H1 (cell line): ENCODE measurements around the gene UBQLN3. TPM values are rescaled to one million over a fixed set of nuclear protein-coding genes. Genes with fewer than 3 reads are reported as not detected.

Source experiments
- CTCF ChIA-PET: fragments of 300-600 bp; sonication (Branson Sonifier 250); formaldehyde crosslinking; loops from one replicate; lab custom pipeline; 2021; ENCODE audit not compliant: partially characterized antibody; lab: Charles Lee
- POLR2A ChIA-PET: fragments of 300-600 bp; sonication (Branson Sonifier 250); formaldehyde crosslinking; loops from one replicate; lab custom pipeline; 2021; ENCODE audit warnings: inconsistent platforms; ENCODE audit not compliant: partially characterized antibody; lab: Charles Lee
- DNase-seq, 2 experiments: peaks; one replicate each; pipeline versions ENCODE4 v3.0.0 to v3.0.0-alpha.2; 2010 to 2022; ENCODE audit warnings: low spot score in 2 of 2, low read depth in 1 of 2, mixed read lengths in 1 of 2
- FAIRE-seq: peaks from 2 replicates; lab custom pipeline; 2011; peaks lifted over from hg19 to GRCh38; lab: Jason Lieb, UNC
- H2AFZ ChIP-seq: 2 replicates; pipeline ENCODE4 v1.8.1; 2012; ENCODE audit warnings: low read length, inconsistent platforms
- H2AK5ac ChIP-seq: 2 replicates; pipeline ENCODE4 v1.6.1; 2013; ENCODE audit warnings: low read depth, low read length
- H2BK120ac ChIP-seq: replicated peaks from 2 replicates; pipeline ENCODE3; 2013; ENCODE audit warnings: low read depth, low read length, inconsistent platforms
- H2BK12ac ChIP-seq: 2 replicates; pipeline ENCODE4 v1.6.1; 2013; ENCODE audit warnings: low read depth, low read length
- H2BK15ac ChIP-seq: 2 replicates; pipeline ENCODE4 v1.6.1; 2013; ENCODE audit warnings: low read length
- H2BK20ac ChIP-seq: 2 replicates; pipeline ENCODE4 v1.6.1; 2013; ENCODE audit warnings: low read length
- H2BK5ac ChIP-seq: 2 replicates; pipeline ENCODE4 v1.6.1; 2013; ENCODE audit warnings: low read depth, low read length
- H3K14ac ChIP-seq: 2 replicates; pipeline ENCODE4 v1.6.1; 2013; ENCODE audit warnings: inconsistent platforms; ENCODE audit not compliant: insufficient read length
- H3K18ac ChIP-seq: 2 replicates; pipeline ENCODE4 v1.6.1; 2013; ENCODE audit warnings: low read length; ENCODE audit errors: extremely low read depth
- H3K23ac ChIP-seq: 2 replicates; pipeline ENCODE4 v1.6.1; 2013; ENCODE audit warnings: inconsistent platforms; ENCODE audit not compliant: insufficient read length
- H3K23me2 ChIP-seq: 2 replicates; pipeline ENCODE4 v1.6.1; 2013; ENCODE audit warnings: low read depth, low read length
- H3K27ac ChIP-seq: 2 replicates; pipeline ENCODE4 v1.6.1; 2011; ENCODE audit warnings: low read depth, low read length, inconsistent platforms
- H3K27me3 ChIP-seq, 4 experiments: replicated peaks in 1 of 4; 1 replicate in 1 of 4; 2 replicates in 3 of 4; pipeline versions ENCODE4 v1.6.1 to v1.8.1; 2011 to 2013; ENCODE audit warnings: low read length in 3 of 4, mild to moderate bottlenecking in 3 of 4, inconsistent platforms in 2 of 4, mixed read lengths in 2 of 4, moderate library complexity in 1 of 4; ENCODE audit not compliant: control insufficient read depth in 3 of 4, insufficient read depth in 3 of 4; ENCODE audit errors: extremely low read depth in 1 of 4
- H3K36me3 ChIP-seq, 4 experiments: 2 replicates each; pipeline versions ENCODE4 v1.6.1 to v1.8.1; 2011 to 2013; ENCODE audit warnings: mild to moderate bottlenecking in 4 of 4, low read length in 3 of 4, moderate library complexity in 2 of 4, control low read depth in 1 of 4, inconsistent platforms in 1 of 4; ENCODE audit not compliant: insufficient read depth in 4 of 4, control insufficient read depth in 2 of 4
- H3K4ac ChIP-seq: replicated peaks from 2 replicates; pipeline ENCODE3; 2013; ENCODE audit warnings: low read length, low read depth, mixed read lengths, inconsistent platforms; ENCODE audit not compliant: insufficient read length
- H3K4me1 ChIP-seq, 4 experiments: replicated peaks in 1 of 4; 1 replicate in 1 of 4; 2 replicates in 3 of 4; pipeline versions ENCODE4 v1.6.1 to v1.8.1; 2011 to 2013; ENCODE audit warnings: low read length in 3 of 4, inconsistent platforms in 2 of 4, mixed read lengths in 1 of 4; ENCODE audit not compliant: insufficient read depth in 4 of 4, control insufficient read depth in 3 of 4
- H3K4me2 ChIP-seq, 2 experiments: 2 replicates each; pipeline versions ENCODE4 v1.6.1 to v1.8.1; 2011 to 2013; ENCODE audit warnings: low read depth in 2 of 2, low read length in 2 of 2, control low read depth in 1 of 2, inconsistent platforms in 1 of 2, mild to moderate bottlenecking in 1 of 2; ENCODE audit not compliant: insufficient read depth in 1 of 2
- H3K4me3 ChIP-seq, 4 experiments: fragments of 200-600, 300-600 bp in 1 of 4; sonication (generic), shearing (Covaris generic), sonication (Bioruptor Twin) in 1 of 4; 2 replicates each; pipeline versions ENCODE4 v1.5.1 to v1.8.1; 2011 to 2016; ENCODE audit warnings: low read length in 4 of 4, low read depth in 3 of 4, control low read depth in 2 of 4, inconsistent platforms in 2 of 4, mild to moderate bottlenecking in 2 of 4, mixed read lengths in 1 of 4, moderate library complexity in 1 of 4; ENCODE audit not compliant: insufficient read depth in 2 of 4; ENCODE audit errors: extremely low read depth in 1 of 4
- H3K56ac ChIP-seq: replicated peaks from 2 replicates; pipeline ENCODE3; 2013; ENCODE audit warnings: low read depth, mild to moderate bottlenecking, mixed read lengths, low read length, inconsistent platforms; ENCODE audit not compliant: insufficient read length
- H3K79me1 ChIP-seq: 2 replicates; pipeline ENCODE4 v1.6.1; 2013; ENCODE audit warnings: low read depth, low read length, control low read depth
- H3K79me2 ChIP-seq, 2 experiments: 2 replicates each; pipeline versions ENCODE4 v1.6.1 to v1.8.1; 2012 to 2013; ENCODE audit warnings: low read length in 2 of 2, mild to moderate bottlenecking in 2 of 2, inconsistent platforms in 1 of 2; ENCODE audit not compliant: insufficient read depth in 2 of 2, control insufficient read depth in 1 of 2
- H3K9ac ChIP-seq, 4 experiments: replicated peaks in 1 of 4; 1 replicate in 1 of 4; 2 replicates in 3 of 4; pipeline versions ENCODE4 v1.6.1 to v1.8.1; 2011 to 2013; ENCODE audit warnings: low read depth in 3 of 4, low read length in 3 of 4, control low read depth in 2 of 4, mild to moderate bottlenecking in 2 of 4, moderate library complexity in 2 of 4, inconsistent platforms in 1 of 4; ENCODE audit errors: extremely low read depth in 1 of 4
- H3K9me3 ChIP-seq, 2 experiments: 2 replicates each; pipeline versions ENCODE4 v1.6.1 to v1.8.1; 2012 to 2013; ENCODE audit warnings: mild to moderate bottlenecking in 2 of 2, moderate library complexity in 2 of 2, control low read depth in 1 of 2, inconsistent platforms in 1 of 2, low read depth in 1 of 2, low read length in 1 of 2, mixed read lengths in 1 of 2; ENCODE audit not compliant: insufficient read depth in 2 of 2
- H4K20me1 ChIP-seq, 2 experiments: replicated peaks in 1 of 2; 2 replicates each; pipeline versions ENCODE3 to v1.8.1; 2011 to 2013; ENCODE audit warnings: inconsistent platforms in 2 of 2, low read length in 2 of 2, mild to moderate bottlenecking in 1 of 2; ENCODE audit not compliant: insufficient read depth in 2 of 2, control insufficient read depth in 1 of 2
- H4K5ac ChIP-seq: 2 replicates; pipeline ENCODE4 v1.6.1; 2013; ENCODE audit warnings: low read length, low read depth, mixed read lengths, inconsistent platforms; ENCODE audit not compliant: insufficient read length
- H4K8ac ChIP-seq: 2 replicates; pipeline ENCODE4 v1.8.0; 2013; ENCODE audit warnings: mild to moderate bottlenecking, moderate library complexity, low read length, inconsistent platforms; ENCODE audit not compliant: insufficient read depth; ENCODE audit errors: extremely low read depth
- H4K91ac ChIP-seq: replicated peaks from 2 replicates; pipeline ENCODE3; 2013; ENCODE audit warnings: low read length, mixed read lengths, inconsistent platforms; ENCODE audit not compliant: insufficient read length
- HDAC6 ChIP-seq: IDR thresholded peaks from one replicate; pipeline ENCODE4 v1.7.1; 2012; ENCODE audit warnings: low read depth, mild to moderate bottlenecking, inconsistent platforms, low read length, moderate library complexity
- JUN ChIP-seq: IDR thresholded peaks from 2 replicates; pipeline ENCODE4 v1.6.1; 2011; ENCODE audit warnings: low read depth, mild to moderate bottlenecking, improper control_type of control experiment, low read length
- KDM1A ChIP-seq: fragments of 200-600, 300-600 bp; sonication (generic); IDR thresholded peaks from 2 replicates; pipeline ENCODE4 v1.7.1; 2016; ENCODE audit warnings: mild to moderate bottlenecking, low read length, borderline replicate concordance
- MAX ChIP-seq: IDR thresholded peaks from 2 replicates; pipeline ENCODE4 v1.6.1; 2012; ENCODE audit warnings: inconsistent platforms
- PHF8 ChIP-seq: fragments of 200-600 bp; sonication (generic); conservative IDR thresholded peaks from 2 replicates; pipeline ENCODE4 v1.7.1; 2012; ENCODE audit warnings: low read depth, mild to moderate bottlenecking, inconsistent platforms, low read length, moderate library complexity
- POLR2A ChIP-seq, 2 experiments: IDR thresholded peaks; 1 replicate in 1 of 2; 2 replicates in 1 of 2; pipeline ENCODE4 v1.6.1; 2011; ENCODE audit warnings: low read depth in 2 of 2, low read length in 2 of 2, mild to moderate bottlenecking in 2 of 2; ENCODE audit errors: control extremely low read depth in 1 of 2
- SIRT6 ChIP-seq: IDR thresholded peaks from one replicate; pipeline ENCODE4 v1.7.1; 2012; ENCODE audit warnings: low read length, inconsistent platforms
- polyA plus RNA-seq, 7 experiments: library from polyadenylated mRNA; depleted of rRNA in 3 of 7; stranded (reverse) in 5 of 7; unstranded in 2 of 7; fragments of >200 nt in 5 of 7; fragments of 200-250 nt in 2 of 7; gene quantifications; 1 replicate in 5 of 7; 2 replicates in 1 of 7; 4 replicates in 1 of 7; pipeline versions ENCODE4 v1.2.1 to v1.2.3, GENCODE V29; 2011 to 2013; ENCODE audit warnings: missing spikeins in 2 of 7, mixed read lengths in 2 of 7
- total RNA-seq: library from RNA; stranded (reverse); fragmentation: NEBNext Ultra II Directional; extraction: Animal tissue kit (Norgen Biotek cat#: 25700); gene quantifications from 2 replicates; pipeline ENCODE4 v1.2.1, GENCODE V29; 2021
- TF ChIP-seq, protein P1 (sequence below): IDR thresholded peaks from 2 replicates; pipeline ENCODE4 v1.6.1; 2012; ENCODE audit warnings: low read length, inconsistent platforms
- TF ChIP-seq, protein P2 (sequence below): IDR thresholded peaks from 2 replicates; pipeline ENCODE4 v1.6.1; 2011; ENCODE audit warnings: low read depth, mild to moderate bottlenecking, low read length; ENCODE audit not compliant: insufficient read depth

The UBQLN3 gene
- total and polyA plus RNA-seq, 2 of the 8 experiments (the other 6 are each of a cell fraction or from before 2014, with no cell fraction given): not detected

DNA sequence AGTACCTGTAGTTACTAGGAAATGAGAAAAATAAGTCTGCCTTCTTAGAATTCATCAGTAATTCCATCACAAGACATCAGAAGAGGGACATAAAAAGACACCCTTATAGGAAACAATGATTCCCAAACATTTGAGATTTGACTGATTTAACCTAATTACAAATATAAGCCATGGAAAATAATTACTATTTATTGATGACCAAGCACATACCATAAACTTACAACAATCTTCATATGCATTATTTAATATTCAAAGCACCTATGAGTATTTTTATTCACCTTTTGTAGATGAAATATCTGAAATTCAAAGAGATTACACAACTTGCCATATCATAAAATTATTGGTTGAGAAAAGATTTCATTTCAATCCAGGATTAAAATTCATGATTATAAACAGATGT lies 35.8 kb downstream of the UBQLN3 start:
- H4K5ac ChIP-seq: no peak overlapping the region
- FAIRE-seq: no peak
- no peak overlapping the region for H2BK5ac ChIP-seq
- no peak overlapping the region for H3K56ac ChIP-seq
- H4K91ac ChIP-seq: no peak overlapping the region
- no peak overlapping the region for H3K27ac ChIP-seq
- H2AK5ac ChIP-seq: no peak overlapping the region
- H3K4me2 ChIP-seq: no peak overlapping the region
- no peak overlapping the region for H3K14ac ChIP-seq
- H3K4ac ChIP-seq: no peak overlapping the region
- TF ChIP-seq SIRT6: no peak
- TF ChIP-seq KDM1A: no peak
- TF ChIP-seq JUN: no peak
- no peak for TF ChIP-seq MAX
- no peak for TF ChIP-seq HDAC6
- TF ChIP-seq, protein P1, sequence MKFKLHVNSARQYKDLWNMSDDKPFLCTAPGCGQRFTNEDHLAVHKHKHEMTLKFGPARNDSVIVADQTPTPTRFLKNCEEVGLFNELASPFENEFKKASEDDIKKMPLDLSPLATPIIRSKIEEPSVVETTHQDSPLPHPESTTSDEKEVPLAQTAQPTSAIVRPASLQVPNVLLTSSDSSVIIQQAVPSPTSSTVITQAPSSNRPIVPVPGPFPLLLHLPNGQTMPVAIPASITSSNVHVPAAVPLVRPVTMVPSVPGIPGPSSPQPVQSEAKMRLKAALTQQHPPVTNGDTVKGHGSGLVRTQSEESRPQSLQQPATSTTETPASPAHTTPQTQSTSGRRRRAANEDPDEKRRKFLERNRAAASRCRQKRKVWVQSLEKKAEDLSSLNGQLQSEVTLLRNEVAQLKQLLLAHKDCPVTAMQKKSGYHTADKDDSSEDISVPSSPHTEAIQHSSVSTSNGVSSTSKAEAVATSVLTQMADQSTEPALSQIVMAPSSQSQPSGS: no peak
- TF ChIP-seq, protein P2, sequence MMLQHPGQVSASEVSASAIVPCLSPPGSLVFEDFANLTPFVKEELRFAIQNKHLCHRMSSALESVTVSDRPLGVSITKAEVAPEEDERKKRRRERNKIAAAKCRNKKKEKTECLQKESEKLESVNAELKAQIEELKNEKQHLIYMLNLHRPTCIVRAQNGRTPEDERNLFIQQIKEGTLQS: no peak
- no peak for TF ChIP-seq POLR2A (IDR thresholded peaks at IDR 0.05; ENCODE audit: control extremely low read depth in 1 of 2, low read depth in 2 of 2, low read length in 2 of 2)
- TF ChIP-seq PHF8: no peak
- H3K36me3 ChIP-seq: no peaks in the 10 kb centered on the region
- no peaks in the 10 kb centered on the region for H3K79me1 ChIP-seq
- no peaks in the 10 kb centered on the region for H3K23me2 ChIP-seq
- H4K8ac ChIP-seq: no peak overlapping the region
- H3K4me1 ChIP-seq: no peaks in the 10 kb centered on the region
- H2AFZ ChIP-seq: no peak overlapping the region
- no peak overlapping the region for H2BK12ac ChIP-seq
- POLR2A ChIA-PET: no interaction called here
- CTCF ChIA-PET: no interaction called here
- DNase-seq: no peak
- no peak overlapping the region for H3K4me3 ChIP-seq
- no peaks in the 10 kb centered on the region for H3K27me3 ChIP-seq
- H4K20me1 ChIP-seq: no peaks in the 10 kb centered on the region
- H2BK20ac ChIP-seq: no peak overlapping the region
- H2BK15ac ChIP-seq: no peak overlapping the region
- no peak overlapping the region for H3K9ac ChIP-seq
- H3K79me2 ChIP-seq: no peaks in the 10 kb centered on the region
- no peak overlapping the region for H3K18ac ChIP-seq
- peaks cover 0 to 4% of the 10 kb centered on the region in 2 experiments; a peak in 1 of 4 replicates for H3K9me3 ChIP-seq
- no peak overlapping the region for H3K23ac ChIP-seq
- H2BK120ac ChIP-seq: no peak overlapping the region
